ENCODE data around the gene FGD6. TPM values are rescaled to one million over a fixed set of nuclear protein-coding genes. Genes with fewer than 3 reads are reported as not detected.
A peak's percentile ranks its signal among the peaks of the same experiment; 100 is the strongest.

Gene FGD6
- total and polyA plus RNA-seq, 2 experiments from 2014 or later, result 3.0 to 5.9 TPM

- H3K4me1 ChIP-seq (ENCODE audit: insufficient read depth), result peaks cover 22% of the 10 kb centered on the region
- peak overlapping the region; percentile 18 for H3K27ac ChIP-seq
- peak overlapping the region; percentile 62; the same call in 1 of the 2 replicates for H3K4me3 ChIP-seq
- 54 to 58% methylated on average over 2 of the region's 2 CpGs for WGBS, 2 experiments (ENCODE audit: low coverage in 1 of 2, low lambda C conversion rate in 2 of 2, missing lambda C conversion rate in 2 of 2)
- H4K20me1 ChIP-seq (ENCODE audit: insufficient read depth), result no peaks in the 10 kb centered on the region
- H3K9ac ChIP-seq, result peak overlapping the region; percentile 44; the same call in 1 of the 2 replicates
- in situ Hi-C loops (cut with MboI), result no loop called here
- peak overlapping the region; percentile 81 for H3K4me2 ChIP-seq (ENCODE audit: unreplicated experiment)
- no peak for TF ChIP-seq EZH2phosphoT487 (IDR thresholded peaks at IDR 0.05; ENCODE audit: insufficient read depth, low read depth)
- TF ChIP-seq EZH2 (IDR thresholded peaks at IDR 0.05; ENCODE audit: insufficient read depth, poor library complexity, severe bottlenecking), result no peak
- no peaks in the 10 kb centered on the region for H3K9me3 ChIP-seq (ENCODE audit: low read depth)
- peak; percentile 30 for DNase-seq
- H3K79me2 ChIP-seq (ENCODE audit: insufficient read depth), result no peaks in the 10 kb centered on the region
- H3F3A ChIP-seq (ENCODE audit: insufficient read depth), result 0 out of 2 replicates have a peak, but pooled peaks cover 5% of the 10 kb centered on the region
- H3K36me3 ChIP-seq (ENCODE audit: low read depth), result no peaks in the 10 kb centered on the region
- peak overlapping the region; percentile 66 for H2AFZ ChIP-seq
- no peaks in the 10 kb centered on the region for H3K9me2 ChIP-seq (ENCODE audit: insufficient read depth)
- no peaks in the 10 kb centered on the region for H3K27me3 ChIP-seq (replicated peaks; ENCODE audit: insufficient read depth)
Observed at GRCh38 chr12:95164656-95165055, 52.6 kb downstream of the FGD6 start.

- no peaks in the 10 kb centered on the region for H3K9me2 ChIP-seq (ENCODE audit: insufficient read depth)
- H3K9me3 ChIP-seq (ENCODE audit: low read depth), result no peaks in the 10 kb centered on the region
- no peaks in the 10 kb centered on the region for H3K36me3 ChIP-seq (ENCODE audit: low read depth)
- H3K79me2 ChIP-seq (ENCODE audit: insufficient read depth), result no peaks in the 10 kb centered on the region
- H4K20me1 ChIP-seq (ENCODE audit: insufficient read depth), result no peaks in the 10 kb centered on the region
- peaks cover 8% of the 10 kb centered on the region for H3K4me1 ChIP-seq (ENCODE audit: insufficient read depth)
- no peaks in the 10 kb centered on the region for H3K27me3 ChIP-seq (replicated peaks; ENCODE audit: insufficient read depth)
- no peak overlapping the region for H2AFZ ChIP-seq
- H3K9ac ChIP-seq, result no peak overlapping the region
- in situ Hi-C loops (cut with MboI), result no loop called here
- TF ChIP-seq EZH2phosphoT487 (IDR thresholded peaks at IDR 0.05; ENCODE audit: insufficient read depth, low read depth) (no peak), EZH2 (IDR thresholded peaks at IDR 0.05; ENCODE audit: insufficient read depth, poor library complexity, severe bottlenecking) (no peak)
- H3K27ac ChIP-seq, result no peak overlapping the region
- no peak overlapping the region for H3K4me3 ChIP-seq
- DNase-seq, result no peak
- H3F3A ChIP-seq (ENCODE audit: insufficient read depth), result no peaks in the 10 kb centered on the region
- no peak overlapping the region for H3K4me2 ChIP-seq (ENCODE audit: unreplicated experiment)
- WGBS, 2 experiments (ENCODE audit: low coverage in 1 of 2, low lambda C conversion rate in 2 of 2, missing lambda C conversion rate in 2 of 2), result 69 to 72% methylated on average over 3 of the region's 3 CpGs
Observed at GRCh38 chr12:95158919-95159318, 58.3 kb downstream of the FGD6 start.

DNA sequence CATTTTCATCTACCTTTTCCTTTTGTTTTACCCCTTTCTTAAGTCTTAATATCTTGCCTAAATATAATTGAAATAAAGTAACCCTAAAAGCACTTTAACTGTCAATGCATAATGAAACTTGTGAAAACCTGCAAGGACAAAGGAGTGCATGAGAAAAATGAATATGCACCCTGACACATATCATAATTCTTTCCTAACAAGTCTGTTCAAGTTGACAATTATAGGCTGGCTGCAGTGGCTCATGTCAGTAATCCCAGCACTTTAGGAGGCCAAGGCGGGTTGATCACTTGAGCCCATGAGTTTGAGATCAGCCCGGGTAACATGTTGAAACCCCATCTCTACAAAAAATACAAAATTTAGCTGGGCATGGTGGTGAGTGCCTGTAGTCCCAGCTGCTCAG is 65.4 kb downstream of the FGD6 start:
- no peak overlapping the region for H2AFZ ChIP-seq
- H3K4me1 ChIP-seq (ENCODE audit: insufficient read depth), result no peaks in the 10 kb centered on the region
- no peaks in the 10 kb centered on the region for H3K79me2 ChIP-seq (ENCODE audit: insufficient read depth)
- in situ Hi-C loops (cut with MboI), result no loop called here
- H3K9me3 ChIP-seq (ENCODE audit: low read depth), result no peaks in the 10 kb centered on the region
- 89 to 95% methylated on average over 2 of the region's 2 CpGs for WGBS, 2 experiments (ENCODE audit: low coverage in 1 of 2, low lambda C conversion rate in 2 of 2, missing lambda C conversion rate in 2 of 2)
- no peaks in the 10 kb centered on the region for H3K27me3 ChIP-seq (replicated peaks; ENCODE audit: insufficient read depth)
- no peaks in the 10 kb centered on the region for H3K36me3 ChIP-seq (ENCODE audit: low read depth)
- H3K4me3 ChIP-seq, result no peak overlapping the region
- H3K27ac ChIP-seq, result no peak overlapping the region
- H3K9ac ChIP-seq, result no peak overlapping the region
- no peak overlapping the region for H3K4me2 ChIP-seq (ENCODE audit: unreplicated experiment)
- H3F3A ChIP-seq (ENCODE audit: insufficient read depth), result no peaks in the 10 kb centered on the region
- no peak for DNase-seq
- H3K9me2 ChIP-seq (ENCODE audit: insufficient read depth), result no peaks in the 10 kb centered on the region
- no peaks in the 10 kb centered on the region for H4K20me1 ChIP-seq (ENCODE audit: insufficient read depth)
- TF ChIP-seq EZH2phosphoT487 (IDR thresholded peaks at IDR 0.05; ENCODE audit: insufficient read depth, low read depth) (no peak), EZH2 (IDR thresholded peaks at IDR 0.05; ENCODE audit: insufficient read depth, poor library complexity, severe bottlenecking) (no peak)

GRCh38 chr12:95151406-95151805 is 65.9 kb downstream of the FGD6 start:
- Histone ChIP-seq H3K4me3 (no peak overlapping the region), H3K4me2 (ENCODE audit: unreplicated experiment) (no peak overlapping the region), H3K27me3 (replicated peaks; ENCODE audit: insufficient read depth) (no peaks in the 10 kb centered on the region), H3K27ac (no peak overlapping the region), H3K9me3 (ENCODE audit: low read depth) (no peaks in the 10 kb centered on the region), H4K20me1 (ENCODE audit: insufficient read depth) (no peaks in the 10 kb centered on the region), H3K9me2 (ENCODE audit: insufficient read depth) (no peaks in the 10 kb centered on the region), H2AFZ (no peak overlapping the region), H3K9ac (no peak overlapping the region), H3K36me3 (ENCODE audit: low read depth) (no peaks in the 10 kb centered on the region), H3F3A (ENCODE audit: insufficient read depth) (no peaks in the 10 kb centered on the region), H3K4me1 (ENCODE audit: insufficient read depth) (no peaks in the 10 kb centered on the region), H3K79me2 (ENCODE audit: insufficient read depth) (no peaks in the 10 kb centered on the region)
- in situ Hi-C loops (cut with MboI), result no loop called here
- TF ChIP-seq EZH2 (IDR thresholded peaks at IDR 0.05; ENCODE audit: insufficient read depth, poor library complexity, severe bottlenecking), result no peak
- no peak for TF ChIP-seq EZH2phosphoT487 (IDR thresholded peaks at IDR 0.05; ENCODE audit: insufficient read depth, low read depth)
- 100% methylated on average over 2 of the region's 2 CpGs for WGBS, 2 experiments (ENCODE audit: low coverage in 1 of 2, low lambda C conversion rate in 2 of 2, missing lambda C conversion rate in 2 of 2)
- no peak for DNase-seq

- no peak for DNase-seq
- H3K9me3 ChIP-seq (ENCODE audit: low read depth), result no peaks in the 10 kb centered on the region
- H3K27ac ChIP-seq, result no peak overlapping the region
- H3K36me3 ChIP-seq (ENCODE audit: low read depth), result no peaks in the 10 kb centered on the region
- no peaks in the 10 kb centered on the region for H3K27me3 ChIP-seq (replicated peaks; ENCODE audit: insufficient read depth)
- WGBS, 2 experiments (ENCODE audit: low coverage in 1 of 2, low lambda C conversion rate in 2 of 2, missing lambda C conversion rate in 2 of 2), result 95 to 100% methylated on average over 1 of the region's 1 CpG
- H3K4me3 ChIP-seq, result no peak overlapping the region
- no peaks in the 10 kb centered on the region for H4K20me1 ChIP-seq (ENCODE audit: insufficient read depth)
- TF ChIP-seq EZH2 (IDR thresholded peaks at IDR 0.05; ENCODE audit: insufficient read depth, poor library complexity, severe bottlenecking) (no peak), EZH2phosphoT487 (IDR thresholded peaks at IDR 0.05; ENCODE audit: insufficient read depth, low read depth) (no peak)
- H3K4me2 ChIP-seq (ENCODE audit: unreplicated experiment), result no peak overlapping the region
- no peaks in the 10 kb centered on the region for H3K79me2 ChIP-seq (ENCODE audit: insufficient read depth)
- no peak overlapping the region for H2AFZ ChIP-seq
- in situ Hi-C loops (cut with MboI), result no loop called here
- no peaks in the 10 kb centered on the region for H3F3A ChIP-seq (ENCODE audit: insufficient read depth)
- H3K9me2 ChIP-seq (ENCODE audit: insufficient read depth), result no peaks in the 10 kb centered on the region
- H3K9ac ChIP-seq, result no peak overlapping the region
- no peaks in the 10 kb centered on the region for H3K4me1 ChIP-seq (ENCODE audit: insufficient read depth)
Observed at GRCh38 chr12:95150501-95150900, 66.8 kb downstream of the FGD6 start.
